Daoy (cell line): ENCODE results near the gene SRP9. TPM values are rescaled to one million over a fixed set of nuclear protein-coding genes. Genes with fewer than 3 reads are reported as not detected.
A peak's percentile ranks its signal among the peaks of the same experiment; 100 is the strongest.
"Not testable (repeated sequence)": the region's sequence is repeated elsewhere in the genome, so short reads cannot be mapped to it uniquely, and the experiment has no call there.

Experiments
- DNase-seq: peaks from one replicate; pipeline ENCODE4 v3.0.0-alpha.2; 2015; ENCODE audit warnings: low read depth
- total RNA-seq: library from RNA; depleted of rRNA; stranded (reverse); fragments of >200 nt; shearing (Covaris generic); gene quantifications from 2 replicates; pipeline ENCODE4 v1.2.3, GENCODE V29; 2014

SRP9 gene
- total RNA-seq, 1 experiment from 2014 or later: 363 TPM

- DNase-seq: no peak
Observed at GRCh38 chr1:225814381-225814780, 36.8 kb downstream of the SRP9 start.

DNA sequence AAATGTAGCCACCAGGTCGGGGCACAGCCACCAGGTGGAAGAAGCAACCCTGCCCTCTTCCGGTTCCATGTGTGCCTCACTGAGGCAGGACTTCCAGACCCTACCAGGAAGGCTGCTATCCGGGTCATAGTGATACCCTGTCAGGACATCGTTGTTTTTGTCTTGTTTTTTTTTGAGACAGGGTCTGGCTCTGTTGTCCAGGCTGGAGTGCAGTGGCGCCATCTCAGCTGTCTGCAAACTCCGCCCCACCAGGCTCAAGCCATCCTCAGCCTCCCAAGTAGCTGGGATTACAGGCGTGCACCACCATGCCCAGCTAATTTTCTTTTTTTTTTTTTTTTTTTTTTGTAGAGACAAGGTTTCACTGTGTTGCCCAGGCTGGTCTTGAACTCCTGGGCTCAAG, 37.5 kb downstream of the SRP9 start:
- DNase-seq: not testable (repeated sequence)

DNA sequence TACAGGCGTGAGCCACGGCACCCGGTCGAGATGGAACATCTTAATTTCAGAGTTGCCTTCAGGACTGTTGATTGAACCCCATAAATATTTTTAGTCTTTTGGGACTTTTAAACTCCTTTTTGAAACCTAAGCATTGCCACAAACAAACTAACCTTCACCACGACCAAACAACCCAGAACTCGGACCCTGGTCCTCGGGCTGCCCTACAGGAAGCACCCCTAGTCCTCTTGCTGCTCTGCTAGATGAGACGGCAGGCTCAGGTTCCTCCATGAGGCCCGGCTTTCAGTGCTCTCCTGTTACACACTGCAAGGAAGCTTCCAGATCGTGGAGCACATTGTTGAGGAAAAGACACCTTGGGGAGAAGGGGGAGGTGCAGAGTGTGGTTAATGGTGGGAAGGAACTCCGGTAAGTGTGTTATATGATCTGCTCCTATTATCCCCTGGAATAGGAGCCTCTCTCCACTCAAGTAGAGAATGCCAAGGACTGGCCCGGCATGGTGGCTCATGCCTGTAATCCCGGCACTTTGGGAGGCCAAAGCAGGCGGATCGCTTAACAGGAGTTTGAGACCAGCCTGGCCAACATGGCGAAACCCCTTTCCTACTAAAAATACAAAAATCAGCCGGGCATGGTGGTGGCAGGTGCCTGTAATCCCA, 38.0 kb downstream of the SRP9 start:
- DNase-seq: no peak

DNA sequence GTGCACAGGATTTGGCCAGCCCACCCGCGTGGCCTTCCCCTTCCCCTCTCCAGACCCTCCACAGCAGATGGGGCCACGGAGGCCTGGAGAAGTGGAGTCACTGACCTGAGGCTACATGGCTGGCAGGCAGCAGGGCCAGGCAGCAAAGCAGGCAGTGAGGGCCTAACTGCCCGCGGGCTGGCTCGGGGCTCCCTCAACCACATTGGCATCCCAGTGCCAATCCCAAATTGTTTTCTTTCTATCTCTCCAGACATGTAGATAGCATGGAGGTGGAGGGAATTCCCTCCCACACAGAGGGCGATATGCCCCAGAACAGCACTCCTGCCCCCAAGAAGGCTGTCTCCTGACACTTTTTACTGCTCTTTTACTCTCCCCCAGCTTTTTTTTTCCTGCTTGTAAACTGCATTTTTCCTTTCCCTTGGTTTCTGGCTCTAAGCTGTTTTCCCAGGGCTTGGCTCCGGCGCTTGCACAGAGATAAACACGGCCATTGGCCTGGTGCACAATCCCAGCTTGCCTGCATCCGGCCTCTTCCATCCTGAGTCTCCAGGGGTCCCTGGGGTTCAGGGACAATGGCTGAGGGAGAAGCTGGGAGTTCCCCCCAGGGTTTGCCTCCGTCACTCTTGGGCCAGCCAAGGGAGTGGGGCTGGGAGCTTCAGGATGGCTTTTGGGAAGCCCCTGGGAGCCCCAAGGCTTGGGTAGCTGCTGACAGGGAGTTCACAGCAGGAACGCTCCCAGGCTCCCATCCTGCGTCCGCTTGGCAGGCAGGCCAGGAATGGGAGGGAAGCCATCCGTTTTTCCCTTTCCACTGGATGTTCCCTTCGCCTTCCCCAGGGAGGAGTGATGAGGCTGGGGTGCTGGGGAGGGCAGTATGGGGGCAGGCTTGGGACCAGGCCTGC, 39.3 kb downstream of the SRP9 start:
- peak; percentile 30 for DNase-seq

- peak; percentile 90 for DNase-seq
Observed at GRCh38 chr1:225817611-225818061, 40.0 kb downstream of the SRP9 start.

DNA sequence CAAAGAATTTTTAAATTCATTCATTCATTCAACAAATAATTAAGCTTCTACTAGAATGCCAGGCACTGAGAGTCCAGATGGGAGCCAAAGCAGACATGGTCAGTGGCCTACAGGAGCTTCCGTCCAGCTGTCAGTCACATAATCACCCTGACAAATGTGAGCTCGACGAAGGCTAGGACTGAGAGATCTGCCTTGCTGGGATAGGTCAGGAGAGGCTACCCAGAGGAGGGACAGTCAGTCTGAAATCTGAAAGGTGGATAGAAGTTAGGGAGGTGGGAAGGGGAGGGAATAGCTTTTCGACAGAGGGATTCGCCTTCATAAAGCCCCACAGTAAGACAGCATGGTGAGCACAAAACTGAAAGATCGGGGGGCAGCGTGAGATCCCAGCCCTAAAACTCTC, 40.6 kb downstream of the SRP9 start:
- no peak for DNase-seq

GRCh38 chr1:225819346-225820192, 41.9 kb downstream of the SRP9 start:
- no peak for DNase-seq

GRCh38 chr1:225820522-225821120, 43.0 kb downstream of the SRP9 start:
- DNase-seq: no peak

- DNase-seq: no peak
Observed at GRCh38 chr1:225822655-225823403, 45.2 kb downstream of the SRP9 start.

DNA sequence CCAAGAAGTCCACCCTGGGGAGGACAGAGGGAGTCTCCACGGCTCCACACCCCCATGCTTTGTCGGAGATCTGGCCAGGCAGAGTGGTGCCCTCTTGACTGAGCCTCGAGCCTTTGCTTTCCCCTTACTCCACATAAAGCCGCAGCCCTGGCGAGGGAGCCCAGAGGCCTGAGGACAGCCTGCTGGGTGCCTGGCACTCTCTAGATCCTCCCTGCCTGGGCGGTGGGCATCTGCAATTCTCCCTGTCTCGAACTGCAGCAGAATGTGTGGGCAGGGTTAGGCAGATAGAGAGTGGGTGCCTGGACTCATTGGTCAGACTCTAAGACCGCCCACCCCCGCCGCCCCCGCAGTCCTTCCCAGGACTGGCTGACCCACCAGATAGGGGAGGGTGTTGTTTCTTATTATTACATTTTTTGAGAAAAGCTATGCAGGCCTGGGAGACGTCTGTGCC, 46.2 kb downstream of the SRP9 start:
- no peak for DNase-seq

DNA sequence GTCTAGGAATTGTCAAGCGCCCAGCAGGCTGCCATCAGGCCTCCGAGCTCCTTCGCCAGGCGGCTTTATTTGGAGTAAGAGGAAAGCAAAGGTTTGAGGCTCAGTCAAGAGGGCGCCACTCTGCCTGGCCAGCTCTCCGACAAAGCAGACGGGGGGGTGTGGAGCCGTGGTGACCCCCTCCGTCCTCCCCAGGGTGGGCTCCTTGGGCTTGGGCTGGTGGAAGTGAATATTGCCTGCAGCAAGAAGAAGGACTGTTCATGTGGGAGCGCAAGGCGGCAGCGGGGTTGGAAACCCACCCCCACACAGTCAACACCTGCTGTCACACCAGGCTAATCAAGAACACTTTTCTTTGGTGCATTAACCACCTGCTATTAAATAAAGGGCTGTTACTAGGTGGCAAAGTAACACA, 46.9 kb downstream of the SRP9 start:
- DNase-seq: no peak

GRCh38 chr1:225825078-225825477, 47.5 kb downstream of the SRP9 start:
- DNase-seq: no peak

GRCh38 chr1:225825607-225826007, 48.0 kb downstream of the SRP9 start:
- no peak for DNase-seq

- no peak for DNase-seq
Observed at GRCh38 chr1:225827076-225827475, 49.5 kb downstream of the SRP9 start.

- DNase-seq: no peak
Observed at GRCh38 chr1:225828706-225829345, 51.2 kb downstream of the SRP9 start.

DNA sequence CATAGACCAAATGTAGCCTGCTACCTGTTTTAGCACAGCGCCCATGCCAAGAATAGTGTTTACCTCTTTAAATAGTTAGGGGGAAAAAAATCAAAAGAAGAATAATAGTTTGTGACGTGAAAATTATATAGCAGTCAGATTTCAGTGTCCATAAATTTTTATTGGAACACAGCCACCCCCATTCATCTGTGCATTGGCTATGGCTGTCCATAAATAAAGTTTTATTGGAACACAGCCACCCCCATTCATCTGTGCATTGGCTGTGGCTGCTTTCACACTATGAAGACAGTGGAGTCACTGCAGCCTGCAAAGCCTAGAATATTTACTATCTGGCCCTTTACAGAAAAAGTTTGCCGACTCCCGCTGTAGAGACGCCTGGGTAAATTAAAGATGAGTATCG, 53.2 kb downstream of the SRP9 start:
- DNase-seq: no peak

GRCh38 chr1:225834417-225835329, 57.0 kb downstream of the SRP9 start:
- DNase-seq: no peak

DNA sequence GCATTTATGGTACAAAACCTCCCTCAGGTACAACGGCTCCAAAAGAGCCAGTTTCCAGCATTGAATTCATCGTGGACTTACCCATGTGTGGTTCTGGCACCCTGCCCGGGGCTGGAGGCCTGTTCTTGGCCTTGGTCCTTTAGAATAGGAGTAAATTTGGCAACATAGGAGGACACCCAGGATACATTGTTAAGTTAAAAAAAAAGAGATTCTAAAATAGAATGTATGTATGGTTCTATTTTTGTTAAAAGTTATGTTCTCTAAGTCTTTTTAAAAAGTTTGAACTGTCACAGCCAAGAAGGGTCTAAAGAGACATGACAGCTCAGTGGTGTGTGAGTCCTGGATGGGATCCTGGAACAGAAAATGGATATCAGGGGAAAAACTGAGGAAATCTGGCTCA, 58.2 kb downstream of the SRP9 start:
- DNase-seq: no peak

DNA sequence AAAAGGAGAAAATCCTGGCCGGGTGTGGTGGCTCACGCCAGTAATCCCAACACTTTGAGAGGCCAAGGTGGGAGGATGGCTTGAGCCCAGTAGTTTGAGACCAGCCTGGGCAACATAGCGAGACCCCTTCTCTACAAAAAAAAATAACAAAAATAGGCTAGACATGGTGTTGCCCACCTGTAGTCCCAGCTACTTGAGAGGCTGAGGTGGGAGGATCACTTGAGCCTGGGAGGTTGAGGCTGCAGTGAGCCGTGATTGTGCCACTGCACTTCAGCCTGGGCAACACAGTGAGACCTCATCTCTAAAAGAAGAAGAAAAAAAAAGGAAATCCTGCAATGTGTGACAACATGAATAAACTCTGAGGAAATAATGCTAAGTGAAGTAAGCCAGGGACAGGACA, 58.7 kb downstream of the SRP9 start:
- DNase-seq: not testable (repeated sequence)
